HEK293 (cell line): ENCODE data around the gene MAP3K5.

Source experiments
- ATF2 ChIP-seq: fragments of 450-650 bp; formaldehyde crosslinking; IDR thresholded peaks from 2 replicates; pipeline ENCODE4 v1.5.1; 2016; ENCODE audit warnings: missing biosample characterization, missing genetic modification characterization, low read depth
- KLF7 ChIP-seq: fragments of 450-650 bp; formaldehyde crosslinking; IDR thresholded peaks from 2 replicates; pipeline ENCODE4 v1.5.1; 2016; ENCODE audit warnings: missing biosample characterization, missing genetic modification characterization, borderline replicate concordance
- PRDM1 ChIP-seq: fragments of 450-650 bp; formaldehyde crosslinking; IDR thresholded peaks from 2 replicates; pipeline ENCODE4; 2016; ENCODE audit warnings: missing biosample characterization, missing genetic modification characterization
- PRDM2 ChIP-seq: fragments of 450-650 bp; formaldehyde crosslinking; IDR thresholded peaks from 2 replicates; pipeline ENCODE4 v1.5.1; 2016; ENCODE audit warnings: missing biosample characterization, missing genetic modification characterization, borderline replicate concordance
- REST ChIP-seq: fragments of 450-650 bp; formaldehyde crosslinking; IDR thresholded peaks from 2 replicates; pipeline ENCODE4 v1.5.1; 2016; ENCODE audit warnings: missing biosample characterization, missing genetic modification characterization
- SCRT2 ChIP-seq: fragments of 450-650 bp; formaldehyde crosslinking; IDR thresholded peaks from 2 replicates; pipeline ENCODE4 v1.5.1; 2016; ENCODE audit warnings: missing biosample characterization, missing genetic modification characterization
- SP2 ChIP-seq: fragments of 450-650 bp; formaldehyde crosslinking; IDR thresholded peaks from 2 replicates; pipeline ENCODE4 v1.5.1; 2016; ENCODE audit warnings: missing biosample characterization, missing genetic modification characterization
- YY1 ChIP-seq: fragments of 450-650 bp; formaldehyde crosslinking; IDR thresholded peaks from 2 replicates; pipeline ENCODE4 v1.5.1; 2018; ENCODE audit warnings: missing biosample characterization, missing genetic modification characterization
- ZBTB17 ChIP-seq: fragments of 450-650 bp; formaldehyde crosslinking; IDR thresholded peaks from 2 replicates; pipeline ENCODE4 v1.5.1; 2016; ENCODE audit warnings: missing biosample characterization, missing genetic modification characterization
- ZBTB44 ChIP-seq: fragments of 450-650 bp; IDR thresholded peaks from 2 replicates; pipeline ENCODE4 v1.5.1; 2018; ENCODE audit warnings: missing biosample characterization, mild to moderate bottlenecking, missing genetic modification characterization
- ZBTB48 ChIP-seq: fragments of 450-650 bp; formaldehyde crosslinking; IDR thresholded peaks from 2 replicates; pipeline ENCODE4 v1.5.1; 2016; ENCODE audit warnings: missing biosample characterization, missing genetic modification characterization
- ZFHX2 ChIP-seq: fragments of 450-650 bp; formaldehyde crosslinking; conservative IDR thresholded peaks from 2 replicates; pipeline ENCODE4 v1.5.1; 2016; ENCODE audit warnings: missing biosample characterization, missing genetic modification characterization
- ZNF266 ChIP-seq: fragments of 450-650 bp; formaldehyde crosslinking; IDR thresholded peaks from 2 replicates; pipeline ENCODE4 v1.5.1; 2016; ENCODE audit warnings: missing biosample characterization, missing genetic modification characterization, low read depth
- ZNF518A ChIP-seq: fragments of 450-650 bp; formaldehyde crosslinking; conservative IDR thresholded peaks from 2 replicates; pipeline ENCODE4 v1.5.1; 2016; ENCODE audit warnings: low read depth, missing biosample characterization, missing genetic modification characterization
- ZNF544 ChIP-seq: fragments of 450-650 bp; formaldehyde crosslinking; IDR thresholded peaks from 2 replicates; pipeline ENCODE4 v1.5.0; 2017; ENCODE audit warnings: missing biosample characterization, missing genetic modification characterization
- ZNF776 ChIP-seq: fragments of 450-650 bp; formaldehyde crosslinking; IDR thresholded peaks from 2 replicates; pipeline ENCODE4 v1.5.0; 2017; ENCODE audit warnings: missing biosample characterization, missing genetic modification characterization, borderline replicate concordance
- ZSCAN23 ChIP-seq: fragments of 450-650 bp; formaldehyde crosslinking; IDR thresholded peaks from 2 replicates; pipeline ENCODE4 v1.5.1; 2016; ENCODE audit warnings: missing biosample characterization, missing genetic modification characterization

Gene MAP3K5

GRCh38 chr6:136792410-136793262 lies at the start of gene MAP3K5 (continued):
- TF ChIP-seq ZNF518A (tag by site-specific recombination) (no peak), ZFHX2 (tag by site-specific recombination) (peak; percentile 87), ZNF776 (tag by site-specific recombination) (no peak), KLF7 (0 out of 2 replicates have a peak, but pooled peaks have one; percentile 14), SCRT2 (tag by site-specific recombination) (peak; percentile 59), PRDM1 (tag by site-specific recombination) (peak; percentile 40), SP2 (tag by site-specific recombination) (peak; percentile 81), ZNF544 (tag by site-specific recombination) (no peak), ZSCAN23 (tag by site-specific recombination) (peak; percentile 48; the same call in 1 of the 2 replicates), ZBTB17 (tag by site-specific recombination) (peak; percentile 96), YY1 (tag by site-specific recombination) (0 out of 2 replicates have a peak, but pooled peaks have one; percentile 14), ZBTB44 (tag by site-specific recombination) (peak; percentile 84), PRDM2 (tag by site-specific recombination) (0 out of 2 replicates have a peak, but pooled peaks have one; percentile 48), ZBTB48 (tag by site-specific recombination) (peak; percentile 75; the same call in 1 of the 2 replicates), ATF2 (no peak), ZNF266 (no peak), REST (tag by site-specific recombination) (no peak; the same call in 1 of the 2 replicates)
